NCI-H82 treated with DMSO at 0.1 percent for 48 hours (cell line): ENCODE measurements around the gene SBF1.

Source experiments
- DNase-seq: peaks from one replicate; lab custom pipeline; 2025; ENCODE audit not compliant: unreplicated experiment; lab: John Stamatoyannopoulos, UW

Gene SBF1

GRCh38 chr22:50506611-50507420, 32.0 kb upstream of the SBF1 start:
- DNase-seq, result no peak

- DNase-seq, result no peak
These were observed 31.2 kb upstream of the SBF1 start for GRCh38 chr22:50505776-50506610.

- no peak for DNase-seq
These were observed 30.5 kb upstream of the SBF1 start for GRCh38 chr22:50505276-50505775.

- DNase-seq, result no peak
These were observed 29.8 kb upstream of the SBF1 start for GRCh38 chr22:50504369-50505211.

- no peak for DNase-seq
These were observed 28.8 kb upstream of the SBF1 start for GRCh38 chr22:50503475-50504145.

- DNase-seq, result no peak
These were observed 28.0 kb upstream of the SBF1 start for GRCh38 chr22:50502628-50503474.

- no peak for DNase-seq
These were observed 27.3 kb upstream of the SBF1 start for GRCh38 chr22:50502096-50502495.

- DNase-seq, result no peak
These were observed 25.6 kb upstream of the SBF1 start for GRCh38 chr22:50500452-50500851.

- peak; percentile 29 for DNase-seq
These were observed 23.6 kb upstream of the SBF1 start for GRCh38 chr22:50498322-50498890.

GRCh38 chr22:50497093-50497492, 22.3 kb upstream of the SBF1 start:
- no peak for DNase-seq

- no peak for DNase-seq
These were observed 15.9 kb upstream of the SBF1 start for GRCh38 chr22:50490531-50491308.

- no peak for DNase-seq
These were observed 14.8 kb upstream of the SBF1 start for GRCh38 chr22:50489363-50490243.

- no peak for DNase-seq
These were observed 14.1 kb upstream of the SBF1 start for GRCh38 chr22:50488886-50489285.

GRCh38 chr22:50488006-50488677, 13.3 kb upstream of the SBF1 start:
- DNase-seq, result no peak

- no peak for DNase-seq
These were observed 12.6 kb upstream of the SBF1 start for GRCh38 chr22:50487290-50488005.

GRCh38 chr22:50486561-50487289, 11.9 kb upstream of the SBF1 start, which contains the start of gene MIOX:
Gene MIOX (plus strand): TSS chr22:50486859. CDS start chr22:50486898, 39 bp downstream.
- DNase-seq, result no peak
